K562 (cell line): ENCODE results near the gene UBE2N. TPM values are rescaled to one million over a fixed set of nuclear protein-coding genes. Genes with fewer than 3 reads are reported as not detected.

Source experiments
- FOXJ2 ChIP-seq: fragments of 200-800 bp; sonication (Bioruptor generic); IDR thresholded peaks from 2 replicates; pipeline ENCODE4 v1.6.1; 2016; ENCODE audit warnings: missing genetic modification characterization, missing compliant biosample characterization
- HNRNPK ChIP-seq: fragments of 200-400 bp; formaldehyde crosslinking; IDR thresholded peaks from one replicate; pipeline ENCODE4 v1.6.1; 2018; ENCODE audit warnings: mild to moderate bottlenecking, low read depth, low read length; ENCODE audit not compliant: poor library complexity, severe bottlenecking
- KLF16 ChIP-seq: IDR thresholded peaks from 2 replicates; pipeline ENCODE4 v1.6.1; 2016; ENCODE audit warnings: antibody characterized with exemption
- MTA2 ChIP-seq: fragments of 450-650 bp; IDR thresholded peaks from 2 replicates; pipeline ENCODE4 v1.6.1; 2016; ENCODE audit warnings: low read depth
- NCOA1 ChIP-seq: fragments of 450-650 bp; IDR thresholded peaks from 2 replicates; pipeline ENCODE4 v1.6.1; 2016; ENCODE audit warnings: low read depth
- PHF21A ChIP-seq: fragments of 450-650 bp; IDR thresholded peaks from 2 replicates; pipeline ENCODE4 v1.6.1; 2017; ENCODE audit warnings: low read depth, borderline replicate concordance
- RAD51 ChIP-seq: fragments of 450-650 bp; IDR thresholded peaks from 2 replicates; pipeline ENCODE4 v1.7.1; 2016; ENCODE audit warnings: low read depth, mild to moderate bottlenecking, borderline replicate concordance
- SREBF1 ChIP-seq: fragments of 150-350 bp; IDR thresholded peaks from 2 replicates; pipeline ENCODE4 v1.6.1; 2014; ENCODE audit warnings: antibody characterized with exemption, low read depth, low read length, borderline replicate concordance
- SUPT5H ChIP-seq: fragments of 450-650 bp; IDR thresholded peaks from 2 replicates; pipeline ENCODE4 v1.6.1; 2016
- TOE1 ChIP-seq, 2 experiments: fragments of 450-650 bp in 1 of 2; sonication (generic) in 1 of 2; formaldehyde crosslinking in 1 of 2; IDR thresholded peaks; 2 replicates each; pipeline versions ENCODE4 v1.7.1 to v1.8.0; 2016 to 2022; ENCODE audit warnings: borderline replicate concordance in 2 of 2, mild to moderate bottlenecking in 2 of 2, antibody characterized with exemption in 1 of 2, inconsistent platforms in 1 of 2, low read depth in 1 of 2, missing genetic modification reagents in 1 of 2, moderate library complexity in 1 of 2
- polyA plus RNA-seq, 8 experiments: library from polyadenylated mRNA; depleted of rRNA in 4 of 8; stranded (reverse) in 5 of 8; unstranded in 3 of 8; fragments of >200 nt; fragmentation: Nextera tagmentation in 2 of 8; fragmentation: Illumina TruSeq in 1 of 8; extraction: Ambion mirVana in 2 of 8; extraction: Trizol in 1 of 8; gene quantifications; 2 replicates each; pipeline versions ENCODE4 v1.2.1 to v1.2.3, GENCODE V29; 2011 to 2014; ENCODE audit warnings: inconsistent platforms in 1 of 8, missing spikeins in 1 of 8
- total RNA-seq, 7 experiments: library from RNA; depleted of rRNA in 6 of 7; stranded (reverse); fragments of >200 nt in 6 of 7; fragmentation: Illumina TruSeq in 2 of 7; extraction: Trizol in 2 of 7; gene quantifications; 2 replicates each; pipeline versions ENCODE4 v1.2.1 to v1.2.3, GENCODE V29; 2011 to 2021; ENCODE audit warnings: low replicate concordance in 1 of 7
- TF ChIP-seq, protein P1 (sequence below): sonication (generic); formaldehyde crosslinking; IDR thresholded peaks from 2 replicates; pipeline ENCODE4 v1.9.0; 2022; ENCODE audit warnings: mild to moderate bottlenecking, missing genetic modification reagents
- TF ChIP-seq, protein P2 (sequence below): fragments of 450-650 bp; formaldehyde crosslinking; IDR thresholded peaks from 2 replicates; pipeline ENCODE4 v1.4.0; 2020; ENCODE audit warnings: mild to moderate bottlenecking, mixed read lengths
- TF ChIP-seq, protein P3 (sequence below): fragments of 200-800 bp; sonication (Bioruptor generic); IDR thresholded peaks from 2 replicates; pipeline ENCODE4 v1.6.1; 2016; ENCODE audit warnings: missing genetic modification characterization, missing compliant biosample characterization

UBE2N gene
- total and polyA plus RNA-seq, 9 of the 15 experiments (the other 6 are each of a cell fraction or from before 2014, with no cell fraction given), result 189 to 826 (median 260) TPM

DNA sequence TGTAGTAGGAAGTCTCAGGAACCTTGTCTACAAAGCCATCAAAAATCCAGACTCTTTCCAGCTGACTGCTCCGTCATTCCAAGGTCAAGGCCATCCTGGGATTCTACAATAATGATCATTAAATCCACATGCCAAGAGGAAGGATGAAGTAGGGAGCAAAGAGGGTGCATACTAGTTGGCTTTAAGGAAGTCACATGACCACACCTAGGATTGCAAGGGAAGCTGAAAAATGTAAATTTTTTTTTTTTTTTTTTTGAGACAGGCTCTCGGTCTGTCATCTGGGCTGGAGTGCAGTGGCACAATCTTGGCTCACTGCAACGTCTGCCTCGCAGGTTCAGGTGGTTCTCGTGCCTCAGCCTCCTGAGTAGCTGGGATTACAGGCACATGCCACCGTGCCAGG is 18.3 kb upstream of the UBE2N start (continued):
- TF ChIP-seq, protein P1, sequence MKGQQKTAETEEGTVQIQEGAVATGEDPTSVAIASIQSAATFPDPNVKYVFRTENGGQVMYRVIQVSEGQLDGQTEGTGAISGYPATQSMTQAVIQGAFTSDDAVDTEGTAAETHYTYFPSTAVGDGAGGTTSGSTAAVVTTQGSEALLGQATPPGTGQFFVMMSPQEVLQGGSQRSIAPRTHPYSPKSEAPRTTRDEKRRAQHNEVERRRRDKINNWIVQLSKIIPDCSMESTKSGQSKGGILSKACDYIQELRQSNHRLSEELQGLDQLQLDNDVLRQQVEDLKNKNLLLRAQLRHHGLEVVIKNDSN (CRISPR knock-in tag), result peak; percentile 53
- TF ChIP-seq, protein P2, sequence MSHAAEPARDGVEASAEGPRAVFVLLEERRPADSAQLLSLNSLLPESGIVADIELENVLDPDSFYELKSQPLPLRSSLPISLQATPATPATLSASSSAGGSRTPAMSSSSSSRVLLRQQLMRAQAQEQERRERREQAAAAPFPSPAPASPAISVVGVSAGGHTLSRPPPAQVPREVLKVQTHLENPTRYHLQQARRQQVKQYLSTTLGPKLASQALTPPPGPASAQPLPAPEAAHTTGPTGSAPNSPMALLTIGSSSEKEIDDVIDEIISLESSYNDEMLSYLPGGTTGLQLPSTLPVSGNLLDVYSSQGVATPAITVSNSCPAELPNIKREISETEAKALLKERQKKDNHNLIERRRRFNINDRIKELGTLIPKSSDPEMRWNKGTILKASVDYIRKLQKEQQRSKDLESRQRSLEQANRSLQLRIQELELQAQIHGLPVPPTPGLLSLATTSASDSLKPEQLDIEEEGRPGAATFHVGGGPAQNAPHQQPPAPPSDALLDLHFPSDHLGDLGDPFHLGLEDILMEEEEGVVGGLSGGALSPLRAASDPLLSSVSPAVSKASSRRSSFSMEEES (CRISPR knock-in tag), result peak; percentile 85
- TF ChIP-seq NCOA1 (no peak), FOXJ2 (no peak), SUPT5H (no peak), KLF16 (no peak), TOE1 (IDR thresholded peaks at IDR 0.05; ENCODE audit: borderline replicate concordance) (peak; percentile 78), TOE1 (CRISPR knock-in tag; IDR thresholded peaks at IDR 0.05; ENCODE audit: borderline replicate concordance, low read depth) (no peak), RAD51 (peak; percentile 58; the same call in 1 of the 2 replicates), PHF21A (no peak), MTA2 (no peak), SREBF1 (no peak), HNRNPK (no peak)
- TF ChIP-seq, protein P3, sequence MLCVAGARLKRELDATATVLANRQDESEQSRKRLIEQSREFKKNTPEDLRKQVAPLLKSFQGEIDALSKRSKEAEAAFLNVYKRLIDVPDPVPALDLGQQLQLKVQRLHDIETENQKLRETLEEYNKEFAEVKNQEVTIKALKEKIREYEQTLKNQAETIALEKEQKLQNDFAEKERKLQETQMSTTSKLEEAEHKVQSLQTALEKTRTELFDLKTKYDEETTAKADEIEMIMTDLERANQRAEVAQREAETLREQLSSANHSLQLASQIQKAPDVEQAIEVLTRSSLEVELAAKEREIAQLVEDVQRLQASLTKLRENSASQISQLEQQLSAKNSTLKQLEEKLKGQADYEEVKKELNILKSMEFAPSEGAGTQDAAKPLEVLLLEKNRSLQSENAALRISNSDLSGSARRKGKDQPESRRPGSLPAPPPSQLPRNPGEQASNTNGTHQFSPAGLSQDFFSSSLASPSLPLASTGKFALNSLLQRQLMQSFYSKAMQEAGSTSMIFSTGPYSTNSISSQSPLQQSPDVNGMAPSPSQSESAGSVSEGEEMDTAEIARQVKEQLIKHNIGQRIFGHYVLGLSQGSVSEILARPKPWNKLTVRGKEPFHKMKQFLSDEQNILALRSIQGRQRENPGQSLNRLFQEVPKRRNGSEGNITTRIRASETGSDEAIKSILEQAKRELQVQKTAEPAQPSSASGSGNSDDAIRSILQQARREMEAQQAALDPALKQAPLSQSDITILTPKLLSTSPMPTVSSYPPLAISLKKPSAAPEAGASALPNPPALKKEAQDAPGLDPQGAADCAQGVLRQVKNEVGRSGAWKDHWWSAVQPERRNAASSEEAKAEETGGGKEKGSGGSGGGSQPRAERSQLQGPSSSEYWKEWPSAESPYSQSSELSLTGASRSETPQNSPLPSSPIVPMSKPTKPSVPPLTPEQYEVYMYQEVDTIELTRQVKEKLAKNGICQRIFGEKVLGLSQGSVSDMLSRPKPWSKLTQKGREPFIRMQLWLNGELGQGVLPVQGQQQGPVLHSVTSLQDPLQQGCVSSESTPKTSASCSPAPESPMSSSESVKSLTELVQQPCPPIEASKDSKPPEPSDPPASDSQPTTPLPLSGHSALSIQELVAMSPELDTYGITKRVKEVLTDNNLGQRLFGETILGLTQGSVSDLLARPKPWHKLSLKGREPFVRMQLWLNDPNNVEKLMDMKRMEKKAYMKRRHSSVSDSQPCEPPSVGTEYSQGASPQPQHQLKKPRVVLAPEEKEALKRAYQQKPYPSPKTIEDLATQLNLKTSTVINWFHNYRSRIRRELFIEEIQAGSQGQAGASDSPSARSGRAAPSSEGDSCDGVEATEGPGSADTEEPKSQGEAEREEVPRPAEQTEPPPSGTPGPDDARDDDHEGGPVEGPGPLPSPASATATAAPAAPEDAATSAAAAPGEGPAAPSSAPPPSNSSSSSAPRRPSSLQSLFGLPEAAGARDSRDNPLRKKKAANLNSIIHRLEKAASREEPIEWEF, result no peak
